ENCODE results near the gene CHRNG.
"Not testable (repeated sequence)": the region's sequence is repeated elsewhere in the genome, so short reads cannot be mapped to it uniquely, and the experiment has no call there.

Gene CHRNG

DNA sequence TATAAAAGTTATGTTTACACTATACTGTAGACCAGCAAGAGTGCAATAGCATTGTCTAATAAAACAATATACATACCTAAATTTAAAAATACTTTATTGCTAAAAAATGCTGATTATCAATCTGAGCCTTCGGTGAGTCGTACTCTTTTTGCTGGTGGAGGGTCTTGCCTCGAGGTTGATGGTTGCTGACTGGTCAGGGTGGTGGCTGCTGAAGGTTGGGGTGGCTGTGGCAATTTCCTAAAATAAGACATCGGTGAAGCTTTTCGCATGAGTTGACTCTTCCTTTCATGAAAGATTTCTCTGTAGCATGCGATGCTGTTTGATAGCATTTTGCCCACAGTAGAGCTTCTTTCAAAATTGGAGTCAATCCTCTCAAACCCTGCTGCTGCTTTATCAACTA, 8.5 kb downstream of the CHRNG start:
- no peak for FAIRE-seq

DNA sequence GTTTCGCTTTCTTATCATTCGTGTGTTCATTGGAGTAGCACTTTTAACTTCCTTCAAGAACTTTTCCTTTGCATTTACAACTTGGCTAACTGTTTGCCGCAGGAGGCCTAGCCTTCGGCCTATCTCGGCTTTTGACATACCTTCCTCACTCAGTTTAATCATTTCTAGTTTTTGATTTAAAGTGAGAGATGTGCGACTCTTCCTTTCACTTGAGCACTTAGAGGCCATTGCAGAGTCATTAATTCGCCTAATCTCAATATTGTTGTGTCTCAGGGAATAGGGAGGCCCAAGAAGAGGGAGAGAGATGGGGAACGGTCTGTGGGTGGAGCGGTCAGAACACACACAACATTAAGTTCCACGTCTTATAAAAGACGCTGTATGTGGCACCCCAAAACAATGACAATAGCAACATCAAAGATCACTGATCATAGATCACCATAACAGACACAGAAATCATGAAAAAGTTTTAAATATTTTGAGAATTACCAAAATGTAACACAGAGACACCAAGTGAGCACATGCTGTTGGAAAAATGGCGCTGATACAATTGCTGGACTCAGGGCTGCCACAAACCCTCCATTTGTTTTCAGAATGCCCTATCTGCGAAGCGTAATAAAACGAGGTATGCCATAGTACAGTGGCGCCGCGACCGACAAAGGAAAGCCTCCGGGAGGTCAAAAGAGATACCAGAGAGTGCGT, 10.3 kb downstream of the CHRNG start:
- no peak for FAIRE-seq

DNA sequence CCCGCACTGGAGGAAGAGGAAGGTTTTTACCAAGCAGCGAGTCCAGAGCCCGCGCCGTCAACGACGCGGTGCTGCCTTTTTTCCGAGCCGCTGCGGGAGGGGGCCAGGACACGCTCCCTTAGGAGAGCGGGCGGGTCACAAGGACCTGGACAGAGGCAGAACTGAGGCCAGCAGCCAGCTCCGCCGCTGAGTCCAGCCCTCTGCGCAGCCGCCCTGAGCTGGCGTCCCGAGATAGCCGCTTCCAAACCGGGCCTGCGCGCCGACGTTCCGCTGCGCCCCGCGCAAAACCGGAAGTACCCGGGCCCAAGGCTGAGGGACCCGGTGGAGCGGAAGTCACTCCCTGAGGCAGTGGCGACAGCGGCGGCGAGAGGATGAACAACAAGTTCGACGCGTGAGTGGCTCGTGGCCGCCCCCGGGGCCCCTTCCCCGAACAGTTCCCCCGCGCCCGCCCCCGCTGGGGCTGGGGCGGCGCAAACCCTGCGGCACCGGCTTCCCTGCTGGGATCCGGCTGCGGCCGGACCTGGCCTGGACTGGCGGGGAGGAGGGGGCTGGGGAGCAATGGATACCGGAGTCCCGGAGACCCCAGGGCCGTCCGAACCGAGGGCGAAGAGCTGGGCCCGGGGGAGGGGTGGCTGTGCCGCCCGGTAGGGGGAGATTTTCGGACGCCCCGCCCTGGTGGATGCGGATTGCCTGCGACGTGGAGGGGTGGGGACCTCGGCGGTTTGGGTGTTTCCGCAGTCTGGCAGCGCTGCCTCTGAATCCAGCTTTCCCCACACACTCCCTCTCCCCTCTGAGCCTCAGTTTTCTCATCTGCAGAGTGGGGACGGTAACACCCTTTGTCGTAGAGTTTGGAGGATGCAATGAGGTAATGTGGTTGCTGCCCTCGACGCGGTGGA, 11.1 kb downstream of the CHRNG start, which contains the start of the genes EIF4E2 and TIGD1:
EIF4E2 (plus strand) TSS at position 336 of the 896 bp plus-strand sequence; CDS start at position 372, 36 bp downstream.
TIGD1 (minus strand) TSS at position 204 of the 896 bp plus-strand sequence. CDS start 675 bp downstream, outside the sequence.
- no peak for FAIRE-seq

DNA sequence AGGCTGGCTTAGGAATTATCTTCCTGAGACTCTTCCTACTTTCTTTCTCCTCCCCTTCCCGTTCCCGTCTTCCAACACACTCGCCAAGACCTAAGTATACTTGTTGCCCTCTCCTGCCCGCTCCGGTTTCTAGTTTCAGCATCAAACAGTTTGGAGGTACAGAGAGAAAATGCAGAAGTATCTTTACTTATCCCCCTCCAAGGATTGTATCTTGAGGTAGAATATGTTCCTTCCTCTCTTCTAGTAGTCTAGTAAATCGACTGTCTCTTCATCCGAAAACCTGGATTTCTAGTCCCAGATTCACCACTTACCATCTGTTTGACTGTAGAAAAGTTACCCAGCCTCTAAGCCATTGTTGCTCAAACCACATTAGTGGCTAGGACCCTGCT, 11.8 kb downstream of the CHRNG start:
- FAIRE-seq, result no peak

DNA sequence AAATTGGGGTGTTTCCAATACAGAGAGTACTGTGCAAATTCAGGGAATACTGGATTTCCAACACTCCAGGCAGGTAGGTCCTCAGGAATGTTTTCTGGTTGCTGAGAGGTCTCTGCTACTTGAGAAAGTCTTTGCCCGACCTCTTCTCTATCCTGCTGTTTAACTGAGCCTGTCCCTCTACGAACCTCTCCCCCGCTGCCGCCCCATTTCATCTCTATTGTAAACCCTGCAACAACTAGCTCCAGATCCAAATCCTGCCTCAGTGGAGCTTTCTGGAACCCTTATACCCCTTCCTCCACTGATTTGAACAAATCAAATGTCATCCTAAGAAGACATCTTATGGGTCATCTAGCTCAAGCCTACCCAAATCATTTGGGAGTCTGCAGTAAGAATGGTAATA, 12.3 kb downstream of the CHRNG start:
- FAIRE-seq, result no peak

DNA sequence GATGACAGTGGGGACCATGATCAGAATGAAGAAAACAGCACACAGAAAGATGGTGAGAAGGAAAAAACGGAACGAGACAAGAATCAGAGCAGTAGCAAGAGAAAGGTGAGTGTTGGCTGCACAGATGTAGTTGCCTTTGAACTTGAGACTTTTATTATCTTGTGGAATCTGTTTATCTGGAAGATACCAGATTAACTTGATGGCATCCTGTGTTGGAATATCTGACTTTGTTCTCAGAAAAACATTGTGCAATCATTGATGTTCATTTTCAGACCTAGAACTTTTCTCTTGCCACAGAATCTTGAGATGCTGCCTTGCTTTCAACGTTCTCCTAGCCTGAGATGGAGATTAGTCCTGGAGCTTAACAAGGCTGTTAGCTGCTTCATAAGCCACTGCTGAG, 16.9 kb downstream of the CHRNG start:
- no peak for FAIRE-seq

DNA sequence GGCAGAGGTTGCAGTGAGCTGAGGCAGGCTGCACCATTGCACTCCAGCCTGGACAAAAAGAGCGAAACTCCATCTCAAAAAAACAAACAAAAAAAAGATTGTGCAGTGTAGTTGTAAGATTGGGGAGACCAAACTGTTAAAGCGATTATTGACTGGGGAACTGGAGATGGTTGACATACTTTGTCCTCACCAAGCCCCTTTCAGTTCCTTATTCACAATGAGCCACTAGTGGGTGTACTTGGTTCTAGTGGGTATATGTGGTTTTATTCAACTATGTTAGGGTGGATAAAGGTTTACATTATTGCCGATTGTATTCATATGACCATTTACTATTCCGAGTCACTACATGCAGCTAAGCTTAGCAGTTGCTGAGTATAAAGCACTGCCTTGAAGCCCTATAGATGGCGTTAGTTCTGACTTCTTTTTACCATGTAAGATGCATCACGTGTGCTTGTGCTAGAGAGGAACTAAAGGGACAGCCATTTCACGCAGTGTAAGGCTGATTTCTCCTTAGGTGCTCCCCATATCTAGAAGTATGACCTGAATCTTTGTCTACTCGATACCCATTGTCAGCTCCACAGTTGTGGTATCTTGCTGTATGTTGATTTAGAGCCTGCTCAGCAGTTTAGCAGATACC, 23.1 kb downstream of the CHRNG start:
- FAIRE-seq, result no peak

DNA sequence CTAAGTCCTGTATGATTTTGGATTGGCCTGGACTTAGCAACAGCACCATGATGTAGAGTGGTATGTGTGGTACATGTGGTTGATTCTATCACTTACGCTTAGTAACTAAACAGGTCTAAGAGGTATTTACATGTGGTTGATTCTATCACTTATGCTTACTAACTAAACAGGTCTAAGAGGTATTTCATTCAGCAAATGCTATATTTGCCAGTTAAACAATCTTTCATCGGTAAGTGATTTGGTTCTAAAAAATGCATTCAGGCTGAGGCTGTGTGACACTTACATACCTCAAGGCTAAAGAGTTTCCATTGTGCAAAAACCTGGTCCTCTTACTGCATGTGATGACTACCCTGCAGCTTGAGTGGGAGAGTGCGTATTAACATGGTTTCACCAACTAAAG, 24.1 kb downstream of the CHRNG start:
- no peak for FAIRE-seq

DNA sequence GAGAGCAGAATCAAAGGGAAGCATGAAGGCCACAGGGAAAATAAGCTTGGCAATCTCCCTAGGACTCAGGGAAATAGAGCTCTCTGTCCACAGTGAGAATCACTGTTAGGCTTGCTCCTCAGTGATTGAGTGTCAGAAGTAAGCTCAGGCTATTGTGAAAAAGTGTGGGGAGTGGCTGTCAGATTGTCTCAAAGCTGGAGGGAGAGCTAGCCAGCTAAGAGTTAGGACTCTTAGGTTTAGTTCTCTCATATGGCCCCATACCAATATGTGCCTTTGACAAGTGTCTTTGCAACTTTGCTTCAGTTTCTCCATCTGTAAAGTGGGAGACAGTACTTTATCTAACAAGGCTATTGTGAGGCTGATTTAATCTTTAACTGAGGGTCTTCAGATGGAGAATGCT, 28.2 kb downstream of the CHRNG start:
- no peak for FAIRE-seq

DNA sequence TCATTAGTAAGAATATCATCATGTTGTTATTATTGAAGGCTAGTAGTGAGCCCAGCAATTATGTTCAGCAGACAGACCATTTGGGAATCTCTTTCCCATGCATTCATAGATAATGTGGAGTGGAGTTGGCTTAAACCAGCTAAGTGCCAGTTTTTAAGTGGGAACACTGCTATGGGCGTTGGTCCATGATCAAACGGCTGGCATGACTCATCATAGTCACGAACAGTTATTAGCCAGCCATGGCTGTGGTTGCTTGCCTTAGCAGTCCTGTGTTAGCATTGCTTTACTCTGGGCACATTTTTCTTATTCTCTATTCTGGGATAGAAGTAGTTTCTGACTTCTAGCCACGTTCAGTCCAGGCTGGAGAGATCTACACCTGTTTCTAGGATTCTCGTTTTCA, 28.7 kb downstream of the CHRNG start:
- FAIRE-seq, result no peak

DNA sequence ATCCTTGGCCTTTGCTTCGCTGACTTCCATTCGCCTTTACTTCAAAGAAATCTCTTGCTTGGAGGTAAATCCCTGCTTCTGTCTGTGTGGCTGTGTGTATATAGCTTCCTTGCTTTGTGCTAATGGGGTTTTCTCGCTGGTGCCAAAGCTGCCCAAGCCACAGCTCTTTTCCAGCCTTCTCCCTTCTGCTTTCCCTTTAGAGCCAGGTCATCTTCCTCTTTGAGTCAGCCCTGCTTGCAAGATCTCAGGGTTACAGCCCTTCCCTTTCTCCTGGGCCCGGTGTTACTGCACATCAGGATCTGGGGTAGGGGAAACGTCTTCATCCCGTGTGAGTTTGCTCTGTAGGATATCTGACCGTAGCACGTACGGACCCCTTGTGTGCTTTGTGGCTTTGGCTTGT, 30.0 kb downstream of the CHRNG start:
- no peak for FAIRE-seq

DNA sequence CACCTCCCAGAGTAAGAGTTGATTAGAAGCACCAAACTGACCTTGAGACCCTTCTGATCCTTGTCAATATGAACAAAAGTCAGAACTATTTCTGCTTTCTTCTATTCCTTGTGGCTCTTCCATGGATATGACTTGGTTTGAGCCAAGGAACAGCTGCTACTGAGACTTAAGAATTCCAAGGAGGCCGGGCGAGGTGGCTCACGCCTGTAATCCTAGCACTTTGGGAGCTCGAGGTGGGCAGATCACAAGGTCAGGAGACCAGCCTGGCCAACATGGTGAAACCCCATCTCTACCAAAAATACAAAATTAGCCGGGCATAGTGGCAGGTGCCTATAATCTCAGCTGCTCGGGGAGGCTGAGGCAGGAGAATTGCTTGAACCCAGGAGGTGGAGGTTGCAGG, 31.0 kb downstream of the CHRNG start:
- not testable (repeated sequence) for FAIRE-seq

DNA sequence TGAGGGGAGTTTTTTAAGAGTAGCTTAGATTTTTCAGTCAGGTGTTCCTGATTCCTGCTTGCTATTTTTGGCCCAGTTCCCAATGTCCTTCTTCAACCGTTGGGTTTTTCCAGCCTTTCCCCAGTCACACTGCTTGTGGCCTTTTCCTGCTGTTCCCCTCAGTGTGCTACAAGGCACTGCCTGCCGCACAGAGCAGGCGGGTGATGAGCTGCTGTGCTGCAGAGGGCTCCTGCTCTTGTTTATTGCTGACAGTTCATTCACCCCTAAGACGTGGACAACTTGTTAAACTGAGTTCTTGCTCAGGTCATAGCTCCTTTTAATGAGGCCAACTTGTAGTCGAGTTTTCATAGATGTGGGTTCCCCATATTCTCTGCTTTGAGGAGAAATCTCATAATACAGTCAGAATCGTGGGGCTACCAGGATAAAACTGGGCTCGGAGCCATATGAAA, 31.6 kb downstream of the CHRNG start:
- FAIRE-seq, result no peak

DNA sequence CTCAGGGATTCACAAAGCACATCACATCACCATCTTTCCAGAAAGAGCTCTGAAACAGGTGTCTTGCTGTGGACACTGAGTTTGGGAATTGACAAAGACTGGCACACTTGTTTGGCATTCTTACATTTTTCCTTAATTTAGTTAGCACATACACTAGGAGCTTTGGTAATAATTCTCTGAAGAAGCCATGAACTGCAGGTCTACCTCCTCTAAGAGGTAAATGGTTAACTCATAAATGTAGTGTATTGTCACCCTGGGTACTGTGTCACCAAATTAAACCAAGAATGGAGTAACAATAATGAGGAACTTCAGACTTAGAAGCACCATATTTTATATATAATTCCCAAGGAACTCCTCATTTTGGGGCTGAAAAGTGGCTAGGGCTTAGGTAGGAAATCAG, 33.5 kb downstream of the CHRNG start:
- FAIRE-seq, result no peak

DNA sequence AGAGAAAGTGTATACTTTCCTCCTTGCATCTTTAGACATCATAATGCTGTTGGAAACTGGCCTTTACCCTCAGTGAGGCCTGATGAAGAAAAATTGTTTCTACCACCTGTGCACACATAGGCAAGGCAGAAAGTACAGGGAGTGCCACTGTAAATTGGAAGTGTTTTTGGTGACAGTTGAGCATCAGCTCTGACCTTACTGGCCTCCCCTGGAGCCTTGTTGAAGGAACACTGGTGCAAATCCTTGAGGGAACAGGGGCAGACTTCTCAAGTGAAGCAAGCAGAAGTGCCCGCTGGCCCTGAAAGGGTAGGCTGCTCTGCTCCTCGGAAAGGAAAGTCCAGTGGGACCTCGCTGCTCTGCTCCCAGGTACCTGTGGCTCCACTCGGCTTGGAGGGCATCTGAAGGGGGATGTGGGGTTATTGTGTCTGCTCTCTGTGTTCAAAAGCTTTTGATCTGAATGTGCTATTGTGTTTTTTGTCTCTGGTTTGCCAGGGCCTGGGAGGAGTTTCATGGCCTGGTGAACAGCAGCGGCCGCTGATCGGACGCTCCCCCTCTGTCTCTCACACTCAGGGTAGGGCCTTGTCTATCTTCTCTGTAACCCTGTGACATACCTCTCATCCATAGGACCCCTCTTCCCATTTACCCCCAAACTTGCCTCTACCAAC, 34.4 kb downstream of the CHRNG start:
- FAIRE-seq, result no peak

DNA sequence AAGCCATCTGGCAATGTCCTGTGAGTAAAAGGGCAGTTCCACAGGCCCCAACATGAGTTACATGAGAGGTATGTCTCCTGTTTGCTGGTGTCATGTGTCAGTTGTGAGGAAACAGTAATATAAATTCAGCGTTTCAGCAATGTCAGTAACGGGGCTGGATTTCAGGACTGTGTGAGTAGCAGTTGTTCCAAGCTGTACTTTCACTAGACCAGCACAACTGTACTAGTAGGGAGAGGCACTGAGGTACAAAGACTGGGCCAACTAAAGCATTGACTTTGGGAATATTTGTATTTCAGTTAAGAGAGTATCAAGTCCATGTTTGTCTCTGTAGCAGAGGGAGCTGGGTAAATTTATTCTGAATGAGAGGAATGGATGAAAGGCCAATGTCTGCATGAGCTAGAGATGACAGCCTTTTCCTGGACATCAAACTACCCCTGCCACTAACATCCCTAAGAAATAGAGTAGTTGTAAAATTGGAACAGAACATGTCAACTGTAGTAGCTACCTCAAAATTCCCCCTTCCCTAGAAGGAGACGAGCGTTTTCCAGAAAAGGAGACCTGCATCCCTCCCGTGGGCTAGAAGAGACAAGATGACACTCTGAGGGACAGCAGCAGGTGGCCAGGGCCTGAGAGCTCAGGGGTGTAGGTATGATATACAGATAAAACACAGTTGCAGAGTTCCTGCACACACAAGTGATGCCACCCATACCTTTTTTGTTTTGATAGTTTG, 35.3 kb downstream of the CHRNG start:
- no peak for FAIRE-seq

DNA sequence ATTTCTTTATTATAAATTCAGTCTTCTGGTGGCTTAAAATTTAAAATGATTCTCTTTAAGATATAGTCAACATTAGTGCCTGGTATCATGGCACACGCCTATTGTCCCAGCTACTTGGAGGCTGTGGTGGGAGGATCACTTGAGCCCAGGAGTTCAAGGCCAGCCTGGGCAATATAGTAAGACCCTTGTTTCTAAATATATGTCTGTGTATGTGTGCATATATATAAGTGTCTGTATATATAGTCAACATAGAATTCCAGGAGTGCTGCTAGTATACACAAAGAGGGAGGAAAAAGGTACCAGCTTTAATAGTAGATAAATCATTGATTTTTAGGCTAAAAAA, 35.9 kb downstream of the CHRNG start:
- no peak for FAIRE-seq

DNA sequence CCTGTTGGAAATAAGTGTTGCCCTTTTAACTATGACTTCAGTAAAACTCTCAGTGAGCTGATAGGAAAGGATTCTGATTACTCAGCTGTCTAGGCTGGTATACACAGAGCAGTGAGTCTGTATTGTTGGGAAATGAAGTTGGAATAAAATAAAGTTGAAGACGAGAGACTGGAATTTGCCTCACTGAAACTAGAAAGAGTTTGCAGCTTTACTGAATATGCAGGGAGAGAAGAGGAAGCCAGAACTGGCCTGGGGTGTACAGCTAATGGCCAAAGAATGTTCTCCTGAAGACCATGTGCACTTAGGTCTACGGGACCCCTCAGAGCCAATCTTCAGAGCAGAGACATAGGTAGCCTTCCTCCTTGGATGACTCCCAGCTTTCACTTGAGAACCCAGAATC, 37.5 kb downstream of the CHRNG start:
- FAIRE-seq, result no peak

DNA sequence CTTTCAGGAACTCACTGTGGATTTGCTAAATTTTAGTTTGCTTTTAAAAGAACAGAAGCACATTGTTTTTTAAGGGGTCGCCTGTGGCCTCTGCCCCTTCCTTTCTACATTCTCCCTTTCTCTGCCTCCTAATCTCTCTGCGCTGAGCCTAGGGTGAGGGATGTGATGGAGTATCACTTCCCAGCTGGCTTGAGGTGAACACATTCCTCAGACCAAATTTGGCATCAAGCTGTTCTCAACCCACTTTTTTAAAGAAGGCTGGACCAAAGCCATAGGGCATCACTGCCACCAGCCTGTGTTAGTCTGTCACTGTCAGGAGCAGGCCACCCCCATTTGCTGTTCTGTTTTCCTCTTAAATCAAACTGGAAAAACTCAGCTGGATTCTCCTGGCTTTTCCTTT, 38.3 kb downstream of the CHRNG start:
- FAIRE-seq, result no peak

DNA sequence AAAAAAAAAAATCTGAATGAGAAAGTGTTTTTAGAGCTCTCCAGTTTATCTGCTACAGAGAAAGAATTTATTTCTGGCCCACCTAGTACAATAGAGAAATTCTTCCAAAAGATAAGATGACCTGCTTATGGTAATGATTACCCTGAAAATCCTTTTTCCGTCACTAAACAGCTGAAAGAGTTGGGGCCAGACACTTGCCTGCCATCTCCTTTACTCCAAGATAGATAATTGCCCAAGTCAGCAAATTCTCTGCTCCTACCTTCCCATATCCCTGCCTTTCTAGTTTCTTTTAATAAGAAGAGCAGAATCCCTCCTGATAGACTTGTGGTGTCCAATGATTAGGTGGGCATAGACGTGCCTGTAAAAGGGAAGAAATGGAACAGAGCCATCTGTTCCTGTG, 39.1 kb downstream of the CHRNG start:
- FAIRE-seq, result no peak

DNA sequence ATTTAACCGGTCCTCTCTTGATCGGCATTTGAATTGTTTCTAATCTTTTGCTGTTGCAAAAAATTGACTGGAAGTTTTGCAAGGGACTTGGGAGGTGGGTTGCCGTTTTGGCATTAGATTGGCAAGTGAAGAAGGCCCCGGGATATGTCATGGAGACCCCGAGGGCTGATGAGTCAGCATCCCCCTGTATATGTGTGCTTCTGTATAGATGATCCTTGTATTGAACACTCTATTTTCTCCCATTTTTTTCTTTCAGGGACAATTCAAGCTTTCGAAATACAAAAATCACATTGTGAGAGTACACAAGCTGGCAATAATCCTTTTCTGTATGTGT, 41.1 kb downstream of the CHRNG start:
- FAIRE-seq, result no peak

DNA sequence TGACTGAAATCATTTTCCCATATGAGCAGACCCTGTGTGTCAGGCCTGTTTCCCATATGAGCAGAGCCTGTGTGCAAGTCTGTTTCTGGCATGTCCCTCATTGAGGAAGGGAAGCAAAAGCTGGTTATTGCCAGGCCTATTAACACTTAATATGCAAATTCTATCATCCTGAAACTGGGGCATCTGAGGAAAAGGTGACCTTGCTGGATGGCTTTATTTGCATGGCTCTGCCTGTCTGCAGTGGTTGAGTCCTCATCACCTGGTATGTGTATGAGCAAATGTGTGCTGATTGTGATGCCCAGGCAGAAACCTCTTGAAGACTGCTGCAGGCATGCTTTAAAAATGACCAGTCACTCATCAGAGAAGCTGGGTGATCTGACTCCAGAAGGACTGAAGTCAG, 42.2 kb downstream of the CHRNG start:
- FAIRE-seq, result no peak

DNA sequence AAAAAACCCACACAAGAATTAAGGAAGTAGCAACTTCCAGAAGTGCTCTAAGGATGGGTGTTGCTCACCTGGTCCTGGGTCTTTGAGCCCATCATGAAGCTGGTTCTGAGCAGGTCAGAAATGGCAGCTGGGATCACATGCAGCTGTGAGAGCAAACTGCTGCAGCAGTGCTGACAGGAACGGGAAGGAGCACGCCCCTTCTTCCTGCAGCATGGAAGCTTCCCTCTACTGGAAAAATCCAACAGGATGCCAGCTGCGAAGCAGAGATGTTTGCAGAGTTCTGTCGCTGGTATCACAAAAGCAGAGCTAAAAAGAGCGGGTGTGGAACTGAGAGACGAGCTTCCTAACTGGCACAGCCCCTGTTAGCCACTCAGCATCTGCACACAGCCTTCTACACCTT, 44.7 kb downstream of the CHRNG start:
- FAIRE-seq, result no peak
